Calu3 (cell line): Measurements from ENCODE around the gene ADAMTS9. TPM values are rescaled to one million over a fixed set of nuclear protein-coding genes. Genes with fewer than 3 reads are reported as not detected.
A peak's percentile ranks its signal among the peaks of the same experiment; 100 is the strongest.

Experiments used
- BruUV-seq: library from RNA; stranded (reverse); fragments of 400-500 nt; replicated peaks from 2 replicates; lab custom pipeline; 2021; lab: Mats Ljungman, UMichigan
- CTCF ChIA-PET: fragments of 300-600 bp; sonication (Branson Sonifier 250); formaldehyde crosslinking; loops from one replicate; lab custom pipeline; 2022; ENCODE audit warnings: antibody characterized with exemption; lab: Charles Lee
- DNase-seq: peaks from one replicate; pipeline ENCODE4 v3.0.0; 2022
- H3K27ac Mint-ChIP-seq: one replicate; pipeline ENCODE4 v1.8.0; 2022; ENCODE audit warnings: mixed read lengths; ENCODE audit not compliant: unreplicated experiment
- H3K27me3 Mint-ChIP-seq: one replicate; pipeline ENCODE4 v1.8.0; 2022; ENCODE audit warnings: mixed read lengths; ENCODE audit not compliant: unreplicated experiment
- H3K36me3 Mint-ChIP-seq: one replicate; pipeline ENCODE4 v1.8.0; 2022; ENCODE audit warnings: mild to moderate bottlenecking, moderate library complexity, mixed read lengths; ENCODE audit not compliant: insufficient read depth, unreplicated experiment
- H3K4me1 Mint-ChIP-seq: one replicate; pipeline ENCODE4 v1.8.0; 2022; ENCODE audit warnings: mild to moderate bottlenecking, low read depth, mixed read lengths; ENCODE audit not compliant: unreplicated experiment
- H3K4me3 Mint-ChIP-seq: one replicate; pipeline ENCODE4 v1.8.0; 2022; ENCODE audit warnings: mild to moderate bottlenecking, low read depth, moderate library complexity, mixed read lengths; ENCODE audit not compliant: unreplicated experiment
- H3K9me3 Mint-ChIP-seq: one replicate; pipeline ENCODE4 v1.8.0; 2022; ENCODE audit warnings: low read depth, mixed read lengths; ENCODE audit not compliant: unreplicated experiment
- CTCF ChIP-seq: fragments of 200-600 bp; IDR thresholded peaks from one replicate; pipeline ENCODE4 v1.8.0; 2022; ENCODE audit warnings: antibody characterized with exemption; ENCODE audit not compliant: unreplicated experiment
- intact Hi-C: fragments of 100-400 bp; cut with micrococcal nuclease; formaldehyde crosslinking; loops from one replicate; pipeline ENCODE4 v1.10.0; 2022; ENCODE audit not compliant: unreplicated experiment
- total RNA-seq: library from RNA; stranded (reverse); gene quantifications from 2 replicates; pipeline ENCODE4 v1.2.3, GENCODE V29; 2022

ADAMTS9 gene
- total RNA-seq, 1 experiment from 2014 or later, result 54.6 TPM

GRCh38 chr3:64491843-64492242, 196.0 kb downstream of the ADAMTS9 start:
- Mint-ChIP-seq H3K4me3 (no peak overlapping the region), H3K4me1 (no peaks in the 10 kb centered on the region), H3K27me3 (peaks cover 43% of the 10 kb centered on the region), H3K36me3 (peaks cover 5% of the 10 kb centered on the region), H3K9me3 (no peaks in the 10 kb centered on the region), H3K27ac (no peak overlapping the region)
- no TSS peak for BruUV-seq
- no peak for TF ChIP-seq CTCF
- DNase-seq, result no peak
- CTCF ChIA-PET, result no interaction called here
- intact Hi-C loops, result no loop called here

GRCh38 chr3:64490180-64490724, 197.5 kb downstream of the ADAMTS9 start:
- no peak for TF ChIP-seq CTCF
- H3K27ac Mint-ChIP-seq, result no peak overlapping the region
- DNase-seq, result no peak
- CTCF ChIA-PET, result interaction anchor here (0.7 kb wide), 1 partner anchor 199 kb away, joined by 3 read pairs; no protein-coding TSS in a partner anchor
- intact Hi-C loops, result no loop called here
- H3K36me3 Mint-ChIP-seq, result peaks cover 5% of the 10 kb centered on the region
- no peaks in the 10 kb centered on the region for H3K4me1 Mint-ChIP-seq
- no TSS peak for BruUV-seq
- H3K27me3 Mint-ChIP-seq, result peaks cover 55% of the 10 kb centered on the region
- no peaks in the 10 kb centered on the region for H3K9me3 Mint-ChIP-seq
- no peak overlapping the region for H3K4me3 Mint-ChIP-seq

- peak; percentile 58 for DNase-seq
- no TSS peak for BruUV-seq
- CTCF ChIA-PET, result interaction anchor here (0.7 kb wide), 1 partner anchor 198 kb away, joined by 3 read pairs; no protein-coding TSS in a partner anchor
- Mint-ChIP-seq H3K4me1 (no peaks in the 10 kb centered on the region), H3K27me3 (peaks cover 51% of the 10 kb centered on the region), H3K36me3 (peaks cover 5% of the 10 kb centered on the region), H3K9me3 (no peaks in the 10 kb centered on the region), H3K27ac (no peak overlapping the region), H3K4me3 (peak overlapping the region; percentile 34)
- intact Hi-C loops, result loop anchor here (10.0 kb wide), 2 partner anchors 245 to 305 kb away; no protein-coding TSS in a partner anchor
- no peak for TF ChIP-seq CTCF
These were observed 198.3 kb downstream of the ADAMTS9 start for GRCh38 chr3:64489361-64490044.

GRCh38 chr3:64488939-64489338, 198.9 kb downstream of the ADAMTS9 start:
- no peak for TF ChIP-seq CTCF
- CTCF ChIA-PET, result interaction anchor here (0.6 to 1.1 kb wide), 2 partner anchors 9 to 88 kb away, joined by 3 to 4 read pairs; no protein-coding TSS in a partner anchor
- no peak overlapping the region for H3K27ac Mint-ChIP-seq
- no peaks in the 10 kb centered on the region for H3K4me1 Mint-ChIP-seq
- intact Hi-C loops, result loop anchor here (10.0 kb wide), 2 partner anchors 244 to 304 kb away; no protein-coding TSS in a partner anchor
- peaks cover 46% of the 10 kb centered on the region for H3K27me3 Mint-ChIP-seq
- H3K9me3 Mint-ChIP-seq, result no peaks in the 10 kb centered on the region
- no TSS peak for BruUV-seq
- peak overlapping the region; percentile 34 for H3K4me3 Mint-ChIP-seq
- H3K36me3 Mint-ChIP-seq, result peaks cover 5% of the 10 kb centered on the region
- DNase-seq, result no peak
